ENCODE results near the gene CLEC10A. TPM values are rescaled to one million over a fixed set of nuclear protein-coding genes. Genes with fewer than 3 reads are reported as not detected.

The CLEC10A gene, protein sequence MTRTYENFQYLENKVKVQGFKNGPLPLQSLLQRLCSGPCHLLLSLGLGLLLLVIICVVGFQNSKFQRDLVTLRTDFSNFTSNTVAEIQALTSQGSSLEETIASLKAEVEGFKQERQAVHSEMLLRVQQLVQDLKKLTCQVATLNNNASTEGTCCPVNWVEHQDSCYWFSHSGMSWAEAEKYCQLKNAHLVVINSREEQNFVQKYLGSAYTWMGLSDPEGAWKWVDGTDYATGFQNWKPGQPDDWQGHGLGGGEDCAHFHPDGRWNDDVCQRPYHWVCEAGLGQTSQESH
- total RNA-seq (2014; rRNA removed; shearing (Covaris generic)) (not detected in 2 replicates), total RNA-seq (2022) (not detected in 2 replicates), Bru-seq, nascent RNA (percentile 12 among the genes with signal in this experiment), BruChase-seq, experiment 1, labeled RNA remaining after a 6-hour chase (percentile 13 among the genes with signal in this experiment), BruChase-seq, experiment 2, labeled RNA remaining after a 2-hour chase (not detected)
- long read RNA-seq = 0 reads

DNA sequence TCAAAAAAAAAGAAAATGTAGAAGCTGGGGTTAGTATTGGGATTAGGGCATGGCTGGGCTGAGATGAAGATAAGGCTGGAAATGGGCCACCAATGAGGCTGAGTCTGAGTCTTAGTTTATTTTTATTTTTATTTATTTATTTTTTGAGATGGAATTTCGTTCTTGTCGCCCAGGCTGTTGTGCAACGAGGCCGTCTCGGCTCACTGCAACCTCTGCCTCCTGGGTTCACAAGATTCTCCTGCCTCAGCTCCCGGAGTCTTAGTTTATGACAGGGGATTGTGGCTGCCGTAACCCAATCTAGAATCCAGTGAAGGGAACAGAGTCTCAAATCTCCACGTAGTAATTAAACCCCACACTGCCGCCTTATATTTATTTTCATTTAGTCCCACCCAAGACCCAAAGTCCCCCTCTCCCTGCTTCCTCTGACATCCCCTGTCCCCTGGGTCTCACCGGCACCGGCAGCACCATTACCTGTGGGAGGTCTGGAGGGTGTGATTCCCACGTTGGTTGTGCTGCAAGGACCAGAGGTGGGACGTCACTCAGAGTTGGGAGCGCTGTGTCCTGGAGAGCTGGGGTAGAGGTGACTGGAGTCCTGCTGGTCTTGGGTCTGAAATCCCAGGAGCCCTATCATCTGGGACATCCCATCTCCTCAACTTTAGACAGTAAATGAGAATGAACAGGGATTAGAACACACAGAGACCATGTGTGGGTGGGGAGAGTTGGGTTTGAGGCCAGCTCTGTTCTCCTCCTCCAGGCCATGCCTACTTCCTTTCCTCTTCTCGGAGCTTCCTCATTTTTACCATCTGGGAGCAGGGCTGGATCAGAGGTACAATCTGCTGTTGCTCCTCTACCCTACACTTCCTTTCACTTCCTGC lies at the start of gene CLEC10A:
CLEC10A (minus strand) TSS at position 671 of the 875 bp plus-strand sequence. CDS start 1,439 bp downstream, outside the sequence.
- ChIA-PET POLR2A (interaction anchor here (0.6 kb wide), 1 partner anchor 89 kb away, joined by 5 read pairs; no protein-coding TSS in a partner anchor), CTCF (ENCODE audit: unreplicated experiment) (no interaction called here)
- Histone ChIP-seq H3K36me3 (ENCODE audit: insufficient read depth, low read length) (no peaks in the 10 kb centered on the region), H3K27ac (ENCODE audit: low read depth, low read length, poor library complexity, severe bottlenecking) (no peak within 1 kb of the TSS), H2AFZ (ENCODE audit: low read length) (no peak within 1 kb of the TSS), H3K4me2 (ENCODE audit: low read length) (no peak within 1 kb of the TSS), H3K9me2 (ENCODE audit: insufficient read depth, low read length) (no peaks in the 10 kb centered on the region), H4K20me1 (ENCODE audit: insufficient read depth, low read length) (no peaks in the 10 kb centered on the region), H3K4me1 (ENCODE audit: insufficient read depth, low read length, poor library complexity, severe bottlenecking) (no peaks in the 10 kb centered on the region), H3K79me2 (ENCODE audit: insufficient read depth, low read depth, low read length) (no peaks in the 10 kb centered on the region), H3K9me3 (ENCODE audit: low read length) (no peaks in the 10 kb centered on the region), H3K4me3 (ENCODE audit: low read depth, low read length, poor library complexity, severe bottlenecking) (no peak within 1 kb of the TSS)
- DNase-seq (ENCODE audit: low spot score) = no peak
- TF ChIP-seq, protein P1, sequence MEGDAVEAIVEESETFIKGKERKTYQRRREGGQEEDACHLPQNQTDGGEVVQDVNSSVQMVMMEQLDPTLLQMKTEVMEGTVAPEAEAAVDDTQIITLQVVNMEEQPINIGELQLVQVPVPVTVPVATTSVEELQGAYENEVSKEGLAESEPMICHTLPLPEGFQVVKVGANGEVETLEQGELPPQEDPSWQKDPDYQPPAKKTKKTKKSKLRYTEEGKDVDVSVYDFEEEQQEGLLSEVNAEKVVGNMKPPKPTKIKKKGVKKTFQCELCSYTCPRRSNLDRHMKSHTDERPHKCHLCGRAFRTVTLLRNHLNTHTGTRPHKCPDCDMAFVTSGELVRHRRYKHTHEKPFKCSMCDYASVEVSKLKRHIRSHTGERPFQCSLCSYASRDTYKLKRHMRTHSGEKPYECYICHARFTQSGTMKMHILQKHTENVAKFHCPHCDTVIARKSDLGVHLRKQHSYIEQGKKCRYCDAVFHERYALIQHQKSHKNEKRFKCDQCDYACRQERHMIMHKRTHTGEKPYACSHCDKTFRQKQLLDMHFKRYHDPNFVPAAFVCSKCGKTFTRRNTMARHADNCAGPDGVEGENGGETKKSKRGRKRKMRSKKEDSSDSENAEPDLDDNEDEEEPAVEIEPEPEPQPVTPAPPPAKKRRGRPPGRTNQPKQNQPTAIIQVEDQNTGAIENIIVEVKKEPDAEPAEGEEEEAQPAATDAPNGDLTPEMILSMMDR (conservative IDR thresholded peaks at IDR 0.05; ENCODE audit: low read length) = no peak
- no peak for TF ChIP-seq EZH2phosphoT487 (IDR thresholded peaks at IDR 0.05; ENCODE audit: borderline replicate concordance, low read depth, low read length)
- intact Hi-C loops (cut with micrococcal nuclease; ENCODE audit: unreplicated experiment) = no loop called here
- BruUV-seq (replicated peaks) = no TSS peak

DNA sequence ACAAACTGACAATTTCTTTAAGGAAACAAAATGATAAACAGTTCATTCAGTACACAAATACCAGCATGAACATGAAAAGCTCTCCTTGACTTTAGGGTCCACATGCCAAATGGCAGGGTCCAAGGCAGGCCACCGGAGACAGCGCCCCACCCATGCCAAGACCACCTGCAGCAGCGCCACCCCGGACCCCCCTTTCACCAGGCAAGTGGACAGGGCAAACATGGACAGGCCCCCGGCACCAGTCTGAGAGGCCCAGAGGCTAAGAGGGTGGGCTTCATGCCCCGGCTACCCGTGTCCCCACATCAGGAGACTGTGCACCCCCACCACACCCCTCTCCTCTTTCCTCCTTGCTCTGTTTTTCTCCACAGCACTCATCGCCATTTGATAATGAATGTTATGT lies 49.3 kb upstream of the CLEC10A start:
- Histone ChIP-seq H3K9me2 (ENCODE audit: insufficient read depth, low read length) (no peaks in the 10 kb centered on the region), H3K27ac (ENCODE audit: low read depth, low read length, poor library complexity, severe bottlenecking) (no peak overlapping the region), H3K4me1 (ENCODE audit: insufficient read depth, low read length, poor library complexity, severe bottlenecking) (peaks cover 36% of the 10 kb centered on the region), H4K20me1 (ENCODE audit: insufficient read depth, low read length) (no peaks in the 10 kb centered on the region), H3K9me3 (ENCODE audit: low read length) (no peaks in the 10 kb centered on the region), H3K4me2 (ENCODE audit: low read length) (no peak overlapping the region), H3K36me3 (ENCODE audit: insufficient read depth, low read length) (no peaks in the 10 kb centered on the region), H2AFZ (ENCODE audit: low read length) (no peak overlapping the region), H3K4me3 (ENCODE audit: low read depth, low read length, poor library complexity, severe bottlenecking) (no peak overlapping the region), H3K79me2 (ENCODE audit: insufficient read depth, low read depth, low read length) (no peaks in the 10 kb centered on the region)
- CTCF ChIA-PET (ENCODE audit: unreplicated experiment) = no interaction called here
- POLR2A ChIA-PET = no interaction called here
- no TSS peak for BruUV-seq (replicated peaks)
- TF ChIP-seq, protein P1 (conservative IDR thresholded peaks at IDR 0.05; ENCODE audit: low read length) = no peak
- no peak for TF ChIP-seq EZH2phosphoT487 (IDR thresholded peaks at IDR 0.05; ENCODE audit: borderline replicate concordance, low read depth, low read length)
- intact Hi-C loops (cut with micrococcal nuclease; ENCODE audit: unreplicated experiment) = no loop called here
- DNase-seq (ENCODE audit: low spot score) = no peak

Data from OCI-LY7 (cell line).